SK-N-SH (cell line): Measurements from ENCODE around the gene HAVCR1.

Experiments
- CTCF ChIP-seq: fragments of 200-600 bp; sonication (generic); IDR thresholded peaks from 2 replicates; pipeline ENCODE4 v1.6.1; 2017; ENCODE audit warnings: antibody characterized with exemption, mild to moderate bottlenecking, moderate library complexity
- ELF1 ChIP-seq: IDR thresholded peaks from 2 replicates; pipeline ENCODE4 v1.4.0; 2012
- EP300 ChIP-seq, 2 experiments: IDR thresholded peaks; 2 replicates each; pipeline versions ENCODE4 v1.4.0 to v1.6.1; 2012; ENCODE audit warnings: borderline replicate concordance in 1 of 2, low read depth in 1 of 2, low read length in 1 of 2
- GABPA ChIP-seq: IDR thresholded peaks from 2 replicates; pipeline ENCODE4 v1.4.0; 2012; ENCODE audit warnings: low read depth, mild to moderate bottlenecking
- RAD21 ChIP-seq: IDR thresholded peaks from 2 replicates; pipeline ENCODE4 v1.6.1; 2012; ENCODE audit warnings: mild to moderate bottlenecking, low read length
- RXRA ChIP-seq: IDR thresholded peaks from 2 replicates; pipeline ENCODE4 v1.4.0; 2012; ENCODE audit warnings: low read depth, mild to moderate bottlenecking, borderline replicate concordance
- TAF1 ChIP-seq: IDR thresholded peaks from 2 replicates; pipeline ENCODE4 v1.6.1; 2012; ENCODE audit warnings: low read depth, mild to moderate bottlenecking, low read length, moderate library complexity, borderline replicate concordance
- YY1 ChIP-seq: IDR thresholded peaks from 2 replicates; pipeline ENCODE4 v1.4.0; 2012; ENCODE audit warnings: low read depth, mild to moderate bottlenecking
- ZBTB33 ChIP-seq: IDR thresholded peaks from 2 replicates; pipeline ENCODE4 v1.4.0; 2012; ENCODE audit warnings: low read depth, borderline replicate concordance

GRCh38 chr5:157085930-157086329 lies 27.0 kb upstream of the HAVCR1 start:
- TF ChIP-seq YY1 (no peak), EP300 (IDR thresholded peaks at IDR 0.05; ENCODE audit: borderline replicate concordance in 1 of 2, low read depth in 1 of 2, low read length in 1 of 2) (no peak), TAF1 (no peak), CTCF (no peak), RXRA (no peak), ZBTB33 (no peak), ELF1 (no peak), RAD21 (no peak), GABPA (no peak)
